Cerebellar cortex (tissue), 1 donor: ENCODE results near the gene SLBP.

Experiments used
- DNase-seq: peaks from one replicate; pipeline ENCODE4 v3.0.0-alpha.2; 2015; ENCODE audit warnings: low spot score

Gene SLBP

GRCh38 chr4:1653776-1654175, 58.3 kb downstream of the SLBP start:
- DNase-seq, result no peak

- DNase-seq, result no peak
Measured at GRCh38 chr4:1652088-1652487, 60.0 kb downstream of the SLBP start.

- no peak for DNase-seq
Measured at GRCh38 chr4:1651609-1652008, 60.5 kb downstream of the SLBP start.

- DNase-seq, result no peak
Measured at GRCh38 chr4:1648962-1649361, 63.2 kb downstream of the SLBP start.

- DNase-seq, result no peak
Measured at GRCh38 chr4:1647432-1647831, 64.7 kb downstream of the SLBP start.

- DNase-seq, result no peak
Measured at GRCh38 chr4:1646690-1647089, 65.4 kb downstream of the SLBP start.

GRCh38 chr4:1644891-1645657, 67.0 kb downstream of the SLBP start:
- peak; percentile 65 for DNase-seq

- no peak for DNase-seq
Measured at GRCh38 chr4:1643971-1644735, 68.0 kb downstream of the SLBP start.
